GM19452 (cell line): Measurements from ENCODE around the gene ZKSCAN2.

ENCODE experiments used
- ATAC-seq: cut with Tn5 transposase; IDR thresholded peaks from one replicate; pipeline ENCODE4 v1.9.1; 2021; ENCODE audit not compliant: unreplicated experiment

The ZKSCAN2 gene

GRCh38 chr16:25257470-25257955 lies at the start of gene ZKSCAN2:
ZKSCAN2 (minus strand) TSS chr16:25257845; CDS start chr16:25257127, 718 bp downstream.
- ATAC-seq, result peak; percentile 85

GRCh38 chr16:25299792-25300590 lies 42.3 kb upstream of the ZKSCAN2 start:
- ATAC-seq, result no peak

GRCh38 chr16:25298165-25298872 lies 40.7 kb upstream of the ZKSCAN2 start:
- no peak for ATAC-seq

GRCh38 chr16:25297151-25297787 lies 39.6 kb upstream of the ZKSCAN2 start:
- ATAC-seq, result no peak

- ATAC-seq, result no peak
Observed at GRCh38 chr16:25291580-25291979, 33.9 kb upstream of the ZKSCAN2 start.

DNA sequence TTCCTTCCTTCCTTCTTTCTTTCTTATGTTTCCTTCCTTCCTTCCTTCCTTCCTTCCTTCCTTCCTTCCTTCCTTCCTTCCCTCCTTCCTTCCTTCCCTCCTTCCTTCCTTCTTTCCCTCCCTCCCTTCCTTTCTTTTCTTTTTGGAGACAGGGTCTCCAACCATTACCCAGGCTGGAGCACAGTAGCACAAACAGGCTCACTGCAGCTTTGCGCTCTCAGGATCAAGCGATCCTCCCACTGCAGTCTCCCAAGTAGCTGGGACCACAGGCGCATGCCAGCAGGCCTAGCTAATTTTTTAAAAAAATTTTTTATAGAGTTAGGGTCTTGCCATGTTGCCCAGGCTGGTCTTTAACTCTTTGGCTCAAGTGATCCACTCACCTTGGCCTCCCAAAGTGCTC lies 31.8 kb upstream of the ZKSCAN2 start:
- ATAC-seq, result no peak

DNA sequence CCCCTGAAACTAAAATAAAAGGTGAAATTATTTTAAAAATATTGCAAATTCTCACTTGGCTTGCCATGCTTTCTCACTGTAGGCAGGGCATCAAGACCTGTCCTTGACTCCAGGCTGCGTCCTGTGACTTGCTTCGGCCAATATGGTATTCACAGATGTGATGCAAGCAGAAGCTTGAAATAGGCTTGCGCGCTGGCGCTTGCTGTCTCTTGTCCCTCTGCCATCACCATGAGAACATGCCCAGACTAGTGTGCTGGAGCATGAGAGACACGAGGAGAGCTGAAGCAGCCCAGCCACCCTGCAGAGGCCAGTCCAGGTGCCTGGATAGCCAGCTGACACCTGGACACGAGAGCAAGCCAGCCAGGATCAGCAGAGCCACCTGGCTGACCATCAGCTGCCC lies 21.8 kb upstream of the ZKSCAN2 start:
- no peak for ATAC-seq

DNA sequence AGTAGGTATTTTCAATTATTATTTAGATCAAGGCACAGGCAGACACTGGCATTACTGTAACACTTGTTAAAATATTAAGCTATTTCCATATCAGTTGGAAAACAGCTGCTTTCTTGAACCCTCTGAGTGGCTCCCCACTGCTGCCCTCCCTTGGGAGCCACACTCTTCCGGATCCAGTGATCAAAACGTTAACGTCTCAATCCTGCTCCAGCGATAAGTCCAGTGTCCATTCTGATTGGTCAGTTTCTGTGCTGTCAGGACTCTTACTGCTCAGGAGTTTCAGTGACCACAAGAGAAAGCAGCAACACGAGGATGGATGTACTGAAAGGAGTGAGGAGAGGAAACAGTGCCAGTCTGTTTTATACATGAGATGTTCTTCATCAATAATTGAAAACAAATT lies 13.8 kb upstream of the ZKSCAN2 start:
- no peak for ATAC-seq

GRCh38 chr16:25270577-25270976 lies 12.9 kb upstream of the ZKSCAN2 start:
- no peak for ATAC-seq

DNA sequence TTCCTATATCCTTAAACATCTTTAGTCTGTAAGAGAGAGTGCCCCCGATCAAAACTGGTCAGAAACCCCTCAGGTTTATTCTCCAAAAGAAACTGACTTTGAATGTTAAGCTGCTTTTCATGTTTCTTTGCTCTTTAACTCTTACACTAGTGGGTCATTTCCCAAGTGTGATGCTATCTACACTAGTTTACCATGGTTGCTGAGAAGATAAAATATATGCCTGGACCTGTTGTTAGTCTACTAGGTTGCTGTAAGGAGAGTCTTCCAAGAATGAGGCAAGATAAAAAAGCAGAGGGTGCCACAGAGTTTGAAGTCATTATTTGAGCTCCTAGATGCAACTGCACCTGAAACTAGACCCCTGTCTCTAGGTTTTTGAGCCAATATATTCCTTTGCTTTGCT lies 12.2 kb upstream of the ZKSCAN2 start:
- ATAC-seq, result no peak

DNA sequence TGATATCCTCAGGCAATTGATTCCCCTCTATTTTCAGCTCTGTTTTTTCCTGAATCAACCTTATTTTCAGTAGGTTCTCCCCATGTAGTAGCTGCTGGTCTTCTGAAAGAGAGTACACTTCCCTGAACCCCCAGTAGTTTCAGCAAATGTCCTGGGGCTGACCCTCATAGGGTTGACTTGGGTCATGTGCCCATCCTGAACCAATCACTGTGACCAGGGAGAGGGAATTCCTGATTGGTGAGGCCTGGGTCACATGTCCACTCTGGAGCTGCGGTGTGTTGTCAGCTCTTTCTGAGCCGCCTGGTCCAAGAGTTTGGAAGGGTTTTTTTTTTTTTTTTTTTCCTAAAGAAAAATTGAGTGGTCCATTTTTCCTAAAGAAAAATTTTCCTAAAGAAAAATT lies 8.3 kb upstream of the ZKSCAN2 start:
- no peak for ATAC-seq

DNA sequence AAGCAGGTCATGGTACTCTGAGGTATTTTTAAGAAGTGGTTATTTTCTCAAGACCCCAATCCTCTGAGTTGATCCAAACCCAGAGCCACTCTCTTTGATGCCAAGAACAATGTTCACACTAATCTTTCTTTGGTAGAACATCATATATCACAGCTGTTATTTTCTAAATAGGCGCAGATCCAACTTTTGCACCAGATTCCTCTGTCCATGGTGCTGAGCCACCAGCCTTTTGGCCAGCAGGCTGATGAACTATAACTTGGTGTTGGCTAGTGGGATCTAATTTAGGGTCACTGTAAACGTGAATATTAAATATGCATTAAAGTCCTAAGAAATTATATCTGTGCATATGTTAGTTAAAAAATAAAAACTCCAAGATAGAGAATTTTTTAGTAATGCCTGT lies 7.0 kb upstream of the ZKSCAN2 start:
- ATAC-seq, result no peak

DNA sequence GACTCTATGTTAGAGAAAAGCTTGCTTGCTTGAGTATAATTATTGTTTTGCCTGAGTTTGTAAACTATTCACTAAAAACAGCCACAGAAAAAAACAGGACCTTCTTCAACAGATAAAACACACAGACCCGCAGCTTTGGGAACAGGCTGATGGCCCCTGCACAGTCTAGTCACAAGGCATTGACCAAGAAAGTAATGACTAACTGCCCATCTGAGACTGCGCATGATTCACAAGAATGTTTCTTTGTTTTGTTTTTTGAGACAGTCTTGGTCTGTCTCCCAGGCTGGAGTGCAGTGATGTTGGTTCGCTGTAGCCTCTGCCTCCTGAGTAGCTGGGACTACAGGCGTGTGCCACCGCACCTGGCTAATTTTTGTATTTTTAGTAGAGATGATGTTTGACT lies 2.8 kb upstream of the ZKSCAN2 start:
- ATAC-seq, result no peak

DNA sequence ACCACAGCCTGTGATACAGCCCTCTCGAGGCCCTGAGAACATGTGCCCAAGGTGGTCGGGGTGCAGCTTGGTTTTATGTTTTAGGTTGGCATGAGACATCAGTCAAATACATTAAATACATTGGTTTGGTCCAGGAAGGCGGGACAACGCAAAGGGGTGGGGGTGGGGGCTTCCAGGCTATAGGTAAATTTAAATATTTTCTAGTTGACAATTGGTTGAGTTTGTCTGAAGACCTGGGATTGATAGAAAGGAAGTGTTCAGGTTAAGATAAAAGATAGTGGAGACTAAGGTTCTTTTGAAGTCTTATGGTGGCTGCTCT lies 1.2 kb upstream of the ZKSCAN2 start:
- ATAC-seq, result no peak

- peak; percentile 41 for ATAC-seq
Observed at GRCh38 chr16:25257956-25258860, 563 bp upstream of the ZKSCAN2 start.

DNA sequence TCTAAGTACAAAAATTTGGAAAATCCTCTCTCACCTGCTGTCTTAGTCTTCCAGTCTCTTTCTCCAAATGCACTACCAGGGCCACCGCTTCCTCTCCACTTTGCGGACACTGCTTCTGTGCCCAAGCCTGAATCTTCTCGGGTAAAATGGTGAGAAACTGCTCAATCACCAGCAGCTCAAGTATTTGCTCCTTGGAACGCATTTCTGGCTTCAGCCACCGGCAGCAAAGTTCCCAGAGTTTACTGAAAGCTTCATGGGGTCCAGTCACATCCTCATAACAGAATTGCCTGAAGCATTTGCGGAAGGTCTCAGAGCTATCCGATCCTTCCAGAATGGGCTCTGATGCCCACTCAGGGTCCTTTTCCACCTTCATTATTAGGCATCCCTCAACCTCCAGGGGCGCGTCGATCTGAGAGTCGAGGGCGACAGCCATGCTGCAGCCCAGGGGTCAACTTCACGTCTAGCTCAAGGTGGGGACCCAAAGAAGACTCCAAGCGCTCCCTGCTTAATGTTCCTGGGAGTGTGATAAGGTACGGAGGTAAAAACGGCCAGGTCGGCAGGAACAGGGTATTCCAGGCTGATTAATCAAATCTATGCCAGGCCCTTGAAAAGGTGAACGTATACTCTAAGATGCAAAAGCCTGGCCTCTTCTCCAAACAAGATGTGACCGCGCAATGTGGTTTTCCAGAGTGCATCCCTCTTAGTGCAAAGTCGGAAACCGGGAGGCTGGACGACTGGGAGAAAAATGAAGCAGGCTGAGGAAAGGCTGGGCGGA lies 763 bp downstream of the ZKSCAN2 start:
- ATAC-seq, result peak; percentile 4

DNA sequence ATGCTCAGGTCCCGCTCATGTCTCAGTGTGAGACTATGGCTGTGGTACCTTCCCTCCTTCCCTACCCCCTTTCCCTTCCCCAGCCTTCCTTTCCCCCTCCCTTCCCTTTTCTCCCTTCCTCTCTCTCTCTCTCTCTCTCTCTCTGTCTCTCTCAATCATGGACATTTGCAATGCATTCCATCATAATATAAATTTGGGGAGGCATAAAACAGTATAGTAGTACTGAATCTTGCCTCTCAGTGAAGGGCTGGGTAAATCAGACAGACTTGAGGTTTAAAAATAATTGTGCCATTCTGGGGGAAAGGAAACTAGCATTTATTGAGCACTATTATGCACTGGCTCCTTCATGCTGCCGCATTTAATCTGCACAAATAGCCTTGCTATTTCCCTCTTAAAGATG lies 4.3 kb downstream of the ZKSCAN2 start:
- no peak for ATAC-seq

- ATAC-seq, result no peak
Observed at GRCh38 chr16:25250467-25250866, 7.2 kb downstream of the ZKSCAN2 start.

- no peak for ATAC-seq
Observed at GRCh38 chr16:25235991-25236390, 21.7 kb downstream of the ZKSCAN2 start.

GRCh38 chr16:25228372-25228771 lies 29.3 kb downstream of the ZKSCAN2 start:
- ATAC-seq, result no peak
